ENCODE measurements around the gene CCDC88C.
"Not testable (repeated sequence)": the region's sequence is repeated elsewhere in the genome, so short reads cannot be mapped to it uniquely, and the experiment has no call there.

- not testable (repeated sequence) for TF ChIP-seq CTCF (IDR thresholded peaks at IDR 0.05); TCF7L2 (IDR thresholded peaks at IDR 0.05; ENCODE audit: low read depth, low read length)
Observed at GRCh38 chr14:91428931-91429330, 11.3 kb upstream of the CCDC88C start.
